HEK293 (cell line): Measurements from ENCODE around the gene CDC42EP1.

ENCODE experiments used
- CTCF ChIA-PET: fragments of 350-600 bp; formaldehyde crosslinking; extraction: SDS; loops from one replicate; lab custom pipeline; 2021; ENCODE audit warnings: antibody characterized with exemption; lab: Yijun Ruan, JAX
- POLR2A ChIA-PET: fragments of 300-600 bp; formaldehyde crosslinking; extraction: SDS; loops from one replicate; lab custom pipeline; 2020; ENCODE audit warnings: antibody characterized with exemption, inconsistent platforms; lab: Yijun Ruan, JAX
- H3K27ac ChIP-seq: fragments of 200-500 bp; sonication (Bioruptor generic); 2 replicates; pipeline ENCODE4 v1.5.1; 2014; ENCODE audit warnings: low read depth, low read length, control low read depth, inconsistent platforms; ENCODE audit errors: extremely low read depth
- H3K36me3 ChIP-seq, 2 experiments: fragments of 200-500 bp in 1 of 2; sonication (Bioruptor generic) in 1 of 2; 1 replicate in 1 of 2; 2 replicates in 1 of 2; pipeline ENCODE4 v1.5.1; 2014 to 2017; ENCODE audit warnings: inconsistent platforms in 2 of 2, low read length in 2 of 2; ENCODE audit not compliant: control insufficient read depth in 2 of 2, insufficient read depth in 1 of 2
- H3K4me1 ChIP-seq: fragments of 200-500 bp; sonication (Bioruptor generic); 2 replicates; pipeline ENCODE4 v1.5.1; 2014; ENCODE audit warnings: mild to moderate bottlenecking, low read length, inconsistent platforms; ENCODE audit not compliant: control insufficient read depth, insufficient read depth
- H3K4me3 ChIP-seq: 2 replicates; pipeline ENCODE4 v1.5.1; 2011; ENCODE audit warnings: low read depth, mild to moderate bottlenecking, control low read depth, low read length, moderate library complexity
- H3K9me3 ChIP-seq: fragments of 200-500 bp; sonication (Bioruptor generic); 2 replicates; pipeline ENCODE4 v1.5.1; 2014; ENCODE audit warnings: low read depth, low read length, inconsistent platforms; ENCODE audit not compliant: control insufficient read depth, insufficient read depth
- GLI2 ChIP-seq: fragments of 450-650 bp; formaldehyde crosslinking; IDR thresholded peaks from 2 replicates; pipeline ENCODE4; 2017; ENCODE audit warnings: missing biosample characterization, missing genetic modification characterization, low read depth, borderline replicate concordance
- GLIS1 ChIP-seq: fragments of 450-650 bp; formaldehyde crosslinking; IDR thresholded peaks from 2 replicates; pipeline ENCODE4 v1.5.1; 2016; ENCODE audit warnings: missing biosample characterization, missing genetic modification characterization
- GLIS2 ChIP-seq: fragments of 450-650 bp; formaldehyde crosslinking; IDR thresholded peaks from 2 replicates; pipeline ENCODE4 v1.5.1; 2016; ENCODE audit warnings: missing biosample characterization, missing genetic modification characterization
- IKZF3 ChIP-seq: fragments of 450-650 bp; IDR thresholded peaks from 2 replicates; pipeline ENCODE4 v1.5.0; 2018; ENCODE audit warnings: missing biosample characterization, mild to moderate bottlenecking, missing genetic modification characterization, moderate library complexity
- KLF1 ChIP-seq: fragments of 450-650 bp; formaldehyde crosslinking; IDR thresholded peaks from 2 replicates; pipeline ENCODE4 v1.5.1; 2016; ENCODE audit warnings: missing biosample characterization, missing genetic modification characterization
- KLF10 ChIP-seq: fragments of 450-650 bp; IDR thresholded peaks from 2 replicates; pipeline ENCODE4 v1.5.1; 2018; ENCODE audit warnings: missing biosample characterization, mild to moderate bottlenecking, missing genetic modification characterization
- KLF8 ChIP-seq: fragments of 450-650 bp; formaldehyde crosslinking; IDR thresholded peaks from 2 replicates; pipeline ENCODE4 v1.5.1; 2016; ENCODE audit warnings: missing biosample characterization, missing genetic modification characterization
- REPIN1 ChIP-seq: fragments of 450-650 bp; formaldehyde crosslinking; IDR thresholded peaks from 2 replicates; pipeline ENCODE4 v1.5.1; 2017; ENCODE audit warnings: missing biosample characterization, missing genetic modification characterization, low read depth
- SP2 ChIP-seq: fragments of 450-650 bp; formaldehyde crosslinking; IDR thresholded peaks from 2 replicates; pipeline ENCODE4 v1.5.1; 2016; ENCODE audit warnings: missing biosample characterization, missing genetic modification characterization
- WT1 ChIP-seq: fragments of 450-650 bp; formaldehyde crosslinking; IDR thresholded peaks from 2 replicates; pipeline ENCODE4 v1.5.1; 2016; ENCODE audit warnings: missing biosample characterization, missing genetic modification characterization
- ZBTB8A ChIP-seq: fragments of 450-650 bp; formaldehyde crosslinking; IDR thresholded peaks from 2 replicates; pipeline ENCODE4 v1.5.1; 2016; ENCODE audit warnings: missing biosample characterization, missing genetic modification characterization
- ZEB2 ChIP-seq: fragments of 450-650 bp; formaldehyde crosslinking; IDR thresholded peaks from 2 replicates; pipeline ENCODE4 v1.5.1; 2016; ENCODE audit warnings: missing biosample characterization, missing genetic modification characterization
- ZIC2 ChIP-seq: fragments of 450-650 bp; formaldehyde crosslinking; IDR thresholded peaks from 2 replicates; pipeline ENCODE4 v1.5.1; 2016; ENCODE audit warnings: missing biosample characterization, missing genetic modification characterization
- ZNF133 ChIP-seq: fragments of 450-650 bp; formaldehyde crosslinking; IDR thresholded peaks from 2 replicates; pipeline ENCODE4 v1.5.1; 2016; ENCODE audit warnings: missing biosample characterization, missing genetic modification characterization
- ZNF175 ChIP-seq: fragments of 450-650 bp; formaldehyde crosslinking; IDR thresholded peaks from 2 replicates; pipeline ENCODE4 v1.5.1; 2016; ENCODE audit warnings: missing biosample characterization, missing genetic modification characterization
- ZNF223 ChIP-seq: fragments of 450-650 bp; formaldehyde crosslinking; IDR thresholded peaks from 2 replicates; pipeline ENCODE4 v1.5.1; 2016; ENCODE audit warnings: missing biosample characterization, missing genetic modification characterization
- ZNF23 ChIP-seq: fragments of 450-650 bp; formaldehyde crosslinking; IDR thresholded peaks from 2 replicates; pipeline ENCODE4 v1.5.1; 2016; ENCODE audit warnings: missing biosample characterization, missing genetic modification characterization, borderline replicate concordance
- ZNF341 ChIP-seq: fragments of 450-650 bp; formaldehyde crosslinking; IDR thresholded peaks from 2 replicates; pipeline ENCODE4; 2016; ENCODE audit warnings: low read depth, missing biosample characterization, missing genetic modification characterization
- ZNF416 ChIP-seq: fragments of 450-650 bp; formaldehyde crosslinking; IDR thresholded peaks from 2 replicates; pipeline ENCODE4 v1.5.1; 2016; ENCODE audit warnings: missing biosample characterization, missing genetic modification characterization
- ZNF521 ChIP-seq: fragments of 450-650 bp; formaldehyde crosslinking; IDR thresholded peaks from 2 replicates; pipeline ENCODE4 v1.5.1; 2017; ENCODE audit warnings: missing biosample characterization, mild to moderate bottlenecking, missing genetic modification characterization
- ZNF560 ChIP-seq: fragments of 450-650 bp; formaldehyde crosslinking; IDR thresholded peaks from 2 replicates; pipeline ENCODE4 v1.5.1; 2017; ENCODE audit warnings: missing biosample characterization, missing genetic modification characterization, borderline replicate concordance
- ZNF596 ChIP-seq: fragments of 450-650 bp; IDR thresholded peaks from 2 replicates; pipeline ENCODE4 v1.5.0; 2018; ENCODE audit warnings: missing biosample characterization, mild to moderate bottlenecking, missing genetic modification characterization, moderate library complexity
- ZNF677 ChIP-seq: fragments of 450-650 bp; IDR thresholded peaks from 2 replicates; pipeline ENCODE4 v1.5.0; 2018; ENCODE audit warnings: missing biosample characterization, mild to moderate bottlenecking, missing genetic modification characterization, moderate library complexity
- ZNF791 ChIP-seq: fragments of 450-650 bp; formaldehyde crosslinking; IDR thresholded peaks from 2 replicates; pipeline ENCODE4 v1.5.1; 2016; ENCODE audit warnings: missing biosample characterization, missing genetic modification characterization
- TF ChIP-seq, protein P1 (sequence below): fragments of 450-650 bp; IDR thresholded peaks from 2 replicates; pipeline ENCODE4 v1.5.1; 2018; ENCODE audit warnings: missing biosample characterization, missing genetic modification characterization
- TF ChIP-seq, protein P2 (sequence below): fragments of 450-650 bp; formaldehyde crosslinking; IDR thresholded peaks from 2 replicates; pipeline ENCODE4 v1.5.1; 2016; ENCODE audit warnings: missing biosample characterization, missing genetic modification characterization
- TF ChIP-seq, protein P3 (sequence below): fragments of 450-650 bp; formaldehyde crosslinking; IDR thresholded peaks from 2 replicates; pipeline ENCODE4 v1.5.1; 2016; ENCODE audit warnings: missing biosample characterization, missing genetic modification characterization

Gene CDC42EP1

GRCh38 chr22:37544955-37545702, 15.2 kb upstream of the CDC42EP1 start (continued):
- TF ChIP-seq ZNF677 (no peak), KLF10 (tag by site-specific recombination) (no peak), REPIN1 (tag by site-specific recombination) (no peak), ZEB2 (tag by site-specific recombination) (peak; percentile 87), ZNF133 (tag by site-specific recombination) (no peak), ZBTB8A (tag by site-specific recombination) (peak; percentile 69; the same call in 1 of the 2 replicates), GLIS1 (tag by site-specific recombination) (no peak; the same call in 1 of the 2 replicates), ZNF791 (tag by site-specific recombination) (no peak), ZNF416 (no peak), ZNF175 (tag by site-specific recombination) (no peak), ZNF521 (tag by site-specific recombination) (no peak), ZNF223 (tag by site-specific recombination) (no peak), GLI2 (tag by site-specific recombination) (no peak), ZNF596 (tag by site-specific recombination) (no peak)
- TF ChIP-seq, protein P1, sequence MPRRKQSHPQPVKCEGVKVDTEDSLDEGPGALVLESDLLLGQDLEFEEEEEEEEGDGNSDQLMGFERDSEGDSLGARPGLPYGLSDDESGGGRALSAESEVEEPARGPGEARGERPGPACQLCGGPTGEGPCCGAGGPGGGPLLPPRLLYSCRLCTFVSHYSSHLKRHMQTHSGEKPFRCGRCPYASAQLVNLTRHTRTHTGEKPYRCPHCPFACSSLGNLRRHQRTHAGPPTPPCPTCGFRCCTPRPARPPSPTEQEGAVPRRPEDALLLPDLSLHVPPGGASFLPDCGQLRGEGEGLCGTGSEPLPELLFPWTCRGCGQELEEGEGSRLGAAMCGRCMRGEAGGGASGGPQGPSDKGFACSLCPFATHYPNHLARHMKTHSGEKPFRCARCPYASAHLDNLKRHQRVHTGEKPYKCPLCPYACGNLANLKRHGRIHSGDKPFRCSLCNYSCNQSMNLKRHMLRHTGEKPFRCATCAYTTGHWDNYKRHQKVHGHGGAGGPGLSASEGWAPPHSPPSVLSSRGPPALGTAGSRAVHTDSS (tag by site-specific recombination), result no peak
- TF ChIP-seq, protein P2, sequence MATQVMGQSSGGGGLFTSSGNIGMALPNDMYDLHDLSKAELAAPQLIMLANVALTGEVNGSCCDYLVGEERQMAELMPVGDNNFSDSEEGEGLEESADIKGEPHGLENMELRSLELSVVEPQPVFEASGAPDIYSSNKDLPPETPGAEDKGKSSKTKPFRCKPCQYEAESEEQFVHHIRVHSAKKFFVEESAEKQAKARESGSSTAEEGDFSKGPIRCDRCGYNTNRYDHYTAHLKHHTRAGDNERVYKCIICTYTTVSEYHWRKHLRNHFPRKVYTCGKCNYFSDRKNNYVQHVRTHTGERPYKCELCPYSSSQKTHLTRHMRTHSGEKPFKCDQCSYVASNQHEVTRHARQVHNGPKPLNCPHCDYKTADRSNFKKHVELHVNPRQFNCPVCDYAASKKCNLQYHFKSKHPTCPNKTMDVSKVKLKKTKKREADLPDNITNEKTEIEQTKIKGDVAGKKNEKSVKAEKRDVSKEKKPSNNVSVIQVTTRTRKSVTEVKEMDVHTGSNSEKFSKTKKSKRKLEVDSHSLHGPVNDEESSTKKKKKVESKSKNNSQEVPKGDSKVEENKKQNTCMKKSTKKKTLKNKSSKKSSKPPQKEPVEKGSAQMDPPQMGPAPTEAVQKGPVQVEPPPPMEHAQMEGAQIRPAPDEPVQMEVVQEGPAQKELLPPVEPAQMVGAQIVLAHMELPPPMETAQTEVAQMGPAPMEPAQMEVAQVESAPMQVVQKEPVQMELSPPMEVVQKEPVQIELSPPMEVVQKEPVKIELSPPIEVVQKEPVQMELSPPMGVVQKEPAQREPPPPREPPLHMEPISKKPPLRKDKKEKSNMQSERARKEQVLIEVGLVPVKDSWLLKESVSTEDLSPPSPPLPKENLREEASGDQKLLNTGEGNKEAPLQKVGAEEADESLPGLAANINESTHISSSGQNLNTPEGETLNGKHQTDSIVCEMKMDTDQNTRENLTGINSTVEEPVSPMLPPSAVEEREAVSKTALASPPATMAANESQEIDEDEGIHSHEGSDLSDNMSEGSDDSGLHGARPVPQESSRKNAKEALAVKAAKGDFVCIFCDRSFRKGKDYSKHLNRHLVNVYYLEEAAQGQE (tag by site-specific recombination), result no peak

GRCh38 chr22:37545703-37546436, 14.4 kb upstream of the CDC42EP1 start:
- no peak overlapping the region for H3K27ac ChIP-seq
- no peaks in the 10 kb centered on the region for H3K36me3 ChIP-seq
- peak; percentile 70 for TF ChIP-seq WT1 (tag by site-specific recombination)
- TF ChIP-seq GLIS2 (tag by site-specific recombination), result peak; percentile 24; the same call in 1 of the 2 replicates
- TF ChIP-seq ZNF560 (tag by site-specific recombination), result no peak
- peak; percentile 74 for TF ChIP-seq ZNF341
- TF ChIP-seq KLF1, result peak; percentile 75
- TF ChIP-seq ZIC2 (tag by site-specific recombination), result no peak
- peak; percentile 77 for TF ChIP-seq GLIS1 (tag by site-specific recombination)
- TF ChIP-seq KLF8 (tag by site-specific recombination), result no peak
- TF ChIP-seq SP2 (tag by site-specific recombination), result peak; percentile 47
- TF ChIP-seq, protein P3, sequence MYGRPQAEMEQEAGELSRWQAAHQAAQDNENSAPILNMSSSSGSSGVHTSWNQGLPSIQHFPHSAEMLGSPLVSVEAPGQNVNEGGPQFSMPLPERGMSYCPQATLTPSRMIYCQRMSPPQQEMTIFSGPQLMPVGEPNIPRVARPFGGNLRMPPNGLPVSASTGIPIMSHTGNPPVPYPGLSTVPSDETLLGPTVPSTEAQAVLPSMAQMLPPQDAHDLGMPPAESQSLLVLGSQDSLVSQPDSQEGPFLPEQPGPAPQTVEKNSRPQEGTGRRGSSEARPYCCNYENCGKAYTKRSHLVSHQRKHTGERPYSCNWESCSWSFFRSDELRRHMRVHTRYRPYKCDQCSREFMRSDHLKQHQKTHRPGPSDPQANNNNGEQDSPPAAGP (tag by site-specific recombination), result peak; percentile 10; the same call in 1 of the 2 replicates
- no peak for TF ChIP-seq ZNF23 (tag by site-specific recombination)
- peak; percentile 21; the same call in 1 of the 2 replicates for TF ChIP-seq IKZF3 (tag by site-specific recombination)
- peaks cover 6% of the 10 kb centered on the region for H3K4me1 ChIP-seq
- CTCF ChIA-PET, result interaction anchor here (0.7 to 16.7 kb wide), 10 partner anchors 11 to 489 kb away, joined by 3 to 608 read pairs (median 5); partner anchors contain the start of gene LGALS2
- POLR2A ChIA-PET, result interaction anchor here (1.0 to 2.3 kb wide), 4 partner anchors 14 to 29 kb away, joined by 3 to 8 read pairs (median 7); partner anchors contain the start of gene CDC42EP1
- no peaks in the 10 kb centered on the region for H3K9me3 ChIP-seq
- H3K4me3 ChIP-seq, result no peak overlapping the region
